HepG2 (cell line): ENCODE measurements around the gene GINS2. TPM values are rescaled to one million over a fixed set of nuclear protein-coding genes. Genes with fewer than 3 reads are reported as not detected.

Source experiments
- AKAP8 ChIP-seq: sonication (generic); formaldehyde crosslinking; IDR thresholded peaks from 2 replicates; pipeline ENCODE4 v1.5.1; 2020; ENCODE audit warnings: mild to moderate bottlenecking, missing genetic modification reagents
- ETV5 ChIP-seq: IDR thresholded peaks from 2 replicates; pipeline ENCODE4 v1.6.1; 2018; ENCODE audit warnings: missing biosample characterization, missing genetic modification reagents, inconsistent platforms, borderline replicate concordance
- HNF4G ChIP-seq, 2 experiments: sonication (generic) in 1 of 2; formaldehyde crosslinking in 1 of 2; IDR thresholded peaks; 2 replicates each; pipeline versions ENCODE4 v1.4.0 to v1.6.1; 2011 to 2020; ENCODE audit warnings: borderline replicate concordance in 2 of 2, low read depth in 2 of 2, mild to moderate bottlenecking in 2 of 2, low read length in 1 of 2, missing genetic modification reagents in 1 of 2, moderate library complexity in 1 of 2
- RBM22 ChIP-seq: fragments of 200-400 bp; formaldehyde crosslinking; optimal IDR thresholded peaks from 2 replicates; pipeline ENCODE3; 2017; ENCODE audit warnings: mild to moderate bottlenecking, low read length, moderate library complexity
- RXRA ChIP-seq: sonication (generic); formaldehyde crosslinking; IDR thresholded peaks from 2 replicates; pipeline ENCODE4 v1.5.1; 2020; ENCODE audit warnings: missing genetic modification reagents
- SATB2 ChIP-seq: sonication (generic); formaldehyde crosslinking; IDR thresholded peaks from 2 replicates; pipeline ENCODE4 v1.5.0; 2020; ENCODE audit warnings: missing genetic modification reagents
- SRSF4 ChIP-seq: fragments of 200-400 bp; formaldehyde crosslinking; IDR thresholded peaks from one replicate; pipeline ENCODE4 v1.6.1; 2018; ENCODE audit warnings: mild to moderate bottlenecking, low read depth, low read length, moderate library complexity; ENCODE audit not compliant: poor library complexity, severe bottlenecking
- TOPORS ChIP-seq: sonication (generic); formaldehyde crosslinking; IDR thresholded peaks from 2 replicates; pipeline ENCODE4 v1.8.0; 2023; ENCODE audit warnings: mild to moderate bottlenecking, missing genetic modification reagents
- ZKSCAN1 ChIP-seq: fragments of 150-350 bp; IDR thresholded peaks from 2 replicates; pipeline ENCODE4 v1.6.1; 2014; ENCODE audit warnings: low read length
- ZNF121 ChIP-seq: sonication (generic); formaldehyde crosslinking; IDR thresholded peaks from 2 replicates; pipeline ENCODE4 v1.5.0; 2020; ENCODE audit warnings: mild to moderate bottlenecking, missing genetic modification reagents
- ZNF24 ChIP-seq: fragments of 450-650 bp; IDR thresholded peaks from 2 replicates; pipeline ENCODE4 v1.6.1; 2017; ENCODE audit warnings: antibody characterized with exemption, mild to moderate bottlenecking
- ZNF556 ChIP-seq: sonication (generic); formaldehyde crosslinking; IDR thresholded peaks from 2 replicates; pipeline ENCODE4 v1.4.0; 2020; ENCODE audit warnings: mild to moderate bottlenecking, missing genetic modification reagents, borderline replicate concordance
- polyA plus RNA-seq, 8 experiments: library from polyadenylated mRNA; depleted of rRNA in 3 of 8; stranded (reverse) in 7 of 8; unstranded in 1 of 8; fragments of >200 nt; fragmentation: Illumina TruSeq in 4 of 8; extraction: Trizol in 4 of 8; gene quantifications; 2 replicates each; pipeline versions ENCODE4 v1.2.1 to v1.2.3, GENCODE V29; 2011 to 2016; ENCODE audit warnings: low read depth in 4 of 8, missing spikeins in 1 of 8, mixed read lengths in 1 of 8; ENCODE audit not compliant: insufficient read depth in 1 of 8
- total RNA-seq, 5 experiments: library from RNA; depleted of rRNA; stranded (reverse); fragments of >200 nt; fragmentation: Illumina TruSeq; extraction: Trizol; gene quantifications; 2 replicates each; pipeline ENCODE4 v1.2.3, GENCODE V29; 2016; ENCODE audit warnings: low read depth in 1 of 5
- TF ChIP-seq, protein P1 (sequence below): sonication (generic); formaldehyde crosslinking; IDR thresholded peaks from 2 replicates; pipeline ENCODE4 v1.5.1; 2020; ENCODE audit warnings: missing genetic modification reagents, mild to moderate bottlenecking, borderline replicate concordance
- TF ChIP-seq, protein P2 (sequence below): sonication (generic); formaldehyde crosslinking; IDR thresholded peaks from 2 replicates; pipeline ENCODE4 v1.5.0; 2020; ENCODE audit warnings: mild to moderate bottlenecking, missing genetic modification reagents
- TF ChIP-seq, protein P3 (sequence below): sonication (generic); formaldehyde crosslinking; conservative IDR thresholded peaks from 2 replicates; pipeline ENCODE4 v1.4.0; 2020; ENCODE audit warnings: missing genetic modification reagents
- TF ChIP-seq, protein P4 (sequence below): sonication (generic); formaldehyde crosslinking; conservative IDR thresholded peaks from 2 replicates; pipeline ENCODE4 v1.4.0; 2020; ENCODE audit warnings: mild to moderate bottlenecking, missing genetic modification reagents, moderate library complexity

GINS2 gene
- total and polyA plus RNA-seq, 2 of the 13 experiments (the other 11 are each of a cell fraction or from before 2014, with no cell fraction given): 10.6 to 48.3 TPM

DNA sequence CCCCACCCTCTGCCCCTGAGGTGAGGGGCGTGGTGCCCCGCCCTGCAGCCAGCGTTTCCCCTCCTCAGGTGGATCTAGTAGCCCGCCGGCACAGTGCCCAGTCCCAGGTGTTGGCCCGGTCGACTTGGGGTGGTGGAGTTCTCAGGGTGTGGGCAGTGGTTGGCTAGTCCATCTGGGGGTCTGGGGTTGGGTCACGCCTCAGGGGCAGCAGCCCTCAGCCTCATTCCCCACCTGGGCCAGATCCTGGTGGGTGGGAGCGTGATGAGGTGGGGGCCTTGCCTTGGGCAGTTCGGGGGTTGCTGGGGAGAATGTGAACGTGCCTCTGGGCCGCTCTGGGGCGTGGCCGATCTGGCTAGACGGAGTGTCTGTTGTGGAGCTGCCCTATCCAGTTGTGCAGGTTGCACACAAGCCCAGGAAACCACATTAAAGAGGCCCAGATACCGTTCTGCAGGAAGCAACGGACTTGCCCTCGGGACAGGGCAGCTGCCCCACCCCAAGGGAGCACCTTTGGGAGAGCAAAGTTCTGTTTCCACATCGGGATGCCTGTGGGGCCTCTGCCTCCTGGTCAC is 43.6 kb downstream of the GINS2 start (continued):
- TF ChIP-seq, protein P1, sequence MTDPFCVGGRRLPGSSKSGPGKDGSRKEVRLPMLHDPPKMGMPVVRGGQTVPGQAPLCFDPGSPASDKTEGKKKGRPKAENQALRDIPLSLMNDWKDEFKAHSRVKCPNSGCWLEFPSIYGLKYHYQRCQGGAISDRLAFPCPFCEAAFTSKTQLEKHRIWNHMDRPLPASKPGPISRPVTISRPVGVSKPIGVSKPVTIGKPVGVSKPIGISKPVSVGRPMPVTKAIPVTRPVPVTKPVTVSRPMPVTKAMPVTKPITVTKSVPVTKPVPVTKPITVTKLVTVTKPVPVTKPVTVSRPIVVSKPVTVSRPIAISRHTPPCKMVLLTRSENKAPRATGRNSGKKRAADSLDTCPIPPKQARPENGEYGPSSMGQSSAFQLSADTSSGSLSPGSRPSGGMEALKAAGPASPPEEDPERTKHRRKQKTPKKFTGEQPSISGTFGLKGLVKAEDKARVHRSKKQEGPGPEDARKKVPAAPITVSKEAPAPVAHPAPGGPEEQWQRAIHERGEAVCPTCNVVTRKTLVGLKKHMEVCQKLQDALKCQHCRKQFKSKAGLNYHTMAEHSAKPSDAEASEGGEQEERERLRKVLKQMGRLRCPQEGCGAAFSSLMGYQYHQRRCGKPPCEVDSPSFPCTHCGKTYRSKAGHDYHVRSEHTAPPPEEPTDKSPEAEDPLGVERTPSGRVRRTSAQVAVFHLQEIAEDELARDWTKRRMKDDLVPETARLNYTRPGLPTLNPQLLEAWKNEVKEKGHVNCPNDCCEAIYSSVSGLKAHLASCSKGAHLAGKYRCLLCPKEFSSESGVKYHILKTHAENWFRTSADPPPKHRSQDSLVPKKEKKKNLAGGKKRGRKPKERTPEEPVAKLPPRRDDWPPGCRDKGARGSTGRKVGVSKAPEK (CRISPR knock-in tag): no peak
- TF ChIP-seq SATB2 (CRISPR knock-in tag): no peak
- TF ChIP-seq SRSF4: no peak
- TF ChIP-seq HNF4G (IDR thresholded peaks at IDR 0.05; ENCODE audit: borderline replicate concordance, low read depth, low read length): peak; percentile 35; the same call in 1 of the 2 replicates
- no peak for TF ChIP-seq HNF4G (CRISPR knock-in tag; IDR thresholded peaks at IDR 0.05; ENCODE audit: borderline replicate concordance, low read depth)
- TF ChIP-seq, protein P2, sequence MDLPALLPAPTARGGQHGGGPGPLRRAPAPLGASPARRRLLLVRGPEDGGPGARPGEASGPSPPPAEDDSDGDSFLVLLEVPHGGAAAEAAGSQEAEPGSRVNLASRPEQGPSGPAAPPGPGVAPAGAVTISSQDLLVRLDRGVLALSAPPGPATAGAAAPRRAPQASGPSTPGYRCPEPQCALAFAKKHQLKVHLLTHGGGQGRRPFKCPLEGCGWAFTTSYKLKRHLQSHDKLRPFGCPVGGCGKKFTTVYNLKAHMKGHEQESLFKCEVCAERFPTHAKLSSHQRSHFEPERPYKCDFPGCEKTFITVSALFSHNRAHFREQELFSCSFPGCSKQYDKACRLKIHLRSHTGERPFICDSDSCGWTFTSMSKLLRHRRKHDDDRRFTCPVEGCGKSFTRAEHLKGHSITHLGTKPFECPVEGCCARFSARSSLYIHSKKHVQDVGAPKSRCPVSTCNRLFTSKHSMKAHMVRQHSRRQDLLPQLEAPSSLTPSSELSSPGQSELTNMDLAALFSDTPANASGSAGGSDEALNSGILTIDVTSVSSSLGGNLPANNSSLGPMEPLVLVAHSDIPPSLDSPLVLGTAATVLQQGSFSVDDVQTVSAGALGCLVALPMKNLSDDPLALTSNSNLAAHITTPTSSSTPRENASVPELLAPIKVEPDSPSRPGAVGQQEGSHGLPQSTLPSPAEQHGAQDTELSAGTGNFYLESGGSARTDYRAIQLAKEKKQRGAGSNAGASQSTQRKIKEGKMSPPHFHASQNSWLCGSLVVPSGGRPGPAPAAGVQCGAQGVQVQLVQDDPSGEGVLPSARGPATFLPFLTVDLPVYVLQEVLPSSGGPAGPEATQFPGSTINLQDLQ (CRISPR knock-in tag): no peak
- TF ChIP-seq AKAP8 (CRISPR knock-in tag): 0 out of 2 replicates have a peak, but pooled peaks have one; percentile 38
- 0 out of 2 replicates have a peak, but pooled peaks have one; percentile 15 for TF ChIP-seq ZNF121
- TF ChIP-seq RBM22: peak; percentile 80
- no peak for TF ChIP-seq ZNF24
- TF ChIP-seq, protein P3, sequence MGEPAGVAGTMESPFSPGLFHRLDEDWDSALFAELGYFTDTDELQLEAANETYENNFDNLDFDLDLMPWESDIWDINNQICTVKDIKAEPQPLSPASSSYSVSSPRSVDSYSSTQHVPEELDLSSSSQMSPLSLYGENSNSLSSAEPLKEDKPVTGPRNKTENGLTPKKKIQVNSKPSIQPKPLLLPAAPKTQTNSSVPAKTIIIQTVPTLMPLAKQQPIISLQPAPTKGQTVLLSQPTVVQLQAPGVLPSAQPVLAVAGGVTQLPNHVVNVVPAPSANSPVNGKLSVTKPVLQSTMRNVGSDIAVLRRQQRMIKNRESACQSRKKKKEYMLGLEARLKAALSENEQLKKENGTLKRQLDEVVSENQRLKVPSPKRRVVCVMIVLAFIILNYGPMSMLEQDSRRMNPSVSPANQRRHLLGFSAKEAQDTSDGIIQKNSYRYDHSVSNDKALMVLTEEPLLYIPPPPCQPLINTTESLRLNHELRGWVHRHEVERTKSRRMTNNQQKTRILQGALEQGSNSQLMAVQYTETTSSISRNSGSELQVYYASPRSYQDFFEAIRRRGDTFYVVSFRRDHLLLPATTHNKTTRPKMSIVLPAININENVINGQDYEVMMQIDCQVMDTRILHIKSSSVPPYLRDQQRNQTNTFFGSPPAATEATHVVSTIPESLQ (CRISPR knock-in tag): no peak
- TF ChIP-seq, protein P4, sequence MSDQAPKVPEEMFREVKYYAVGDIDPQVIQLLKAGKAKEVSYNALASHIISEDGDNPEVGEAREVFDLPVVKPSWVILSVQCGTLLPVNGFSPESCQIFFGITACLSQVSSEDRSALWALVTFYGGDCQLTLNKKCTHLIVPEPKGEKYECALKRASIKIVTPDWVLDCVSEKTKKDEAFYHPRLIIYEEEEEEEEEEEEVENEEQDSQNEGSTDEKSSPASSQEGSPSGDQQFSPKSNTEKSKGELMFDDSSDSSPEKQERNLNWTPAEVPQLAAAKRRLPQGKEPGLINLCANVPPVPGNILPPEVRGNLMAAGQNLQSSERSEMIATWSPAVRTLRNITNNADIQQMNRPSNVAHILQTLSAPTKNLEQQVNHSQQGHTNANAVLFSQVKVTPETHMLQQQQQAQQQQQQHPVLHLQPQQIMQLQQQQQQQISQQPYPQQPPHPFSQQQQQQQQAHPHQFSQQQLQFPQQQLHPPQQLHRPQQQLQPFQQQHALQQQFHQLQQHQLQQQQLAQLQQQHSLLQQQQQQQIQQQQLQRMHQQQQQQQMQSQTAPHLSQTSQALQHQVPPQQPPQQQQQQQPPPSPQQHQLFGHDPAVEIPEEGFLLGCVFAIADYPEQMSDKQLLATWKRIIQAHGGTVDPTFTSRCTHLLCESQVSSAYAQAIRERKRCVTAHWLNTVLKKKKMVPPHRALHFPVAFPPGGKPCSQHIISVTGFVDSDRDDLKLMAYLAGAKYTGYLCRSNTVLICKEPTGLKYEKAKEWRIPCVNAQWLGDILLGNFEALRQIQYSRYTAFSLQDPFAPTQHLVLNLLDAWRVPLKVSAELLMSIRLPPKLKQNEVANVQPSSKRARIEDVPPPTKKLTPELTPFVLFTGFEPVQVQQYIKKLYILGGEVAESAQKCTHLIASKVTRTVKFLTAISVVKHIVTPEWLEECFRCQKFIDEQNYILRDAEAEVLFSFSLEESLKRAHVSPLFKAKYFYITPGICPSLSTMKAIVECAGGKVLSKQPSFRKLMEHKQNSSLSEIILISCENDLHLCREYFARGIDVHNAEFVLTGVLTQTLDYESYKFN: 0 out of 2 replicates have a peak, but pooled peaks have one; percentile 22
- TF ChIP-seq ZNF556 (CRISPR knock-in tag): 0 out of 2 replicates have a peak, but pooled peaks have one; percentile 33
- peak; percentile 12; the same call in 1 of the 2 replicates for TF ChIP-seq ETV5 (CRISPR knock-in tag)
- TF ChIP-seq ZKSCAN1: no peak
- no peak for TF ChIP-seq TOPORS (CRISPR knock-in tag)
- TF ChIP-seq RXRA (CRISPR knock-in tag): peak; percentile 30; the same call in 1 of the 2 replicates
